ENCODE results near the gene TKTL1.

GRCh38 chrX:154369449-154370299, 74.1 kb downstream of the TKTL1 start:
- no peak for TF ChIP-seq CTCF (conservative IDR thresholded peaks at IDR 0.05; ENCODE audit: low read depth, low read length)
- no peak for TF ChIP-seq EZH2 (IDR thresholded peaks at IDR 0.05; ENCODE audit: borderline replicate concordance, low read depth, low read length, poor library complexity, severe bottlenecking)

All from A673 (cell line).